ENCODE results near the gene BEST1.

DNA sequence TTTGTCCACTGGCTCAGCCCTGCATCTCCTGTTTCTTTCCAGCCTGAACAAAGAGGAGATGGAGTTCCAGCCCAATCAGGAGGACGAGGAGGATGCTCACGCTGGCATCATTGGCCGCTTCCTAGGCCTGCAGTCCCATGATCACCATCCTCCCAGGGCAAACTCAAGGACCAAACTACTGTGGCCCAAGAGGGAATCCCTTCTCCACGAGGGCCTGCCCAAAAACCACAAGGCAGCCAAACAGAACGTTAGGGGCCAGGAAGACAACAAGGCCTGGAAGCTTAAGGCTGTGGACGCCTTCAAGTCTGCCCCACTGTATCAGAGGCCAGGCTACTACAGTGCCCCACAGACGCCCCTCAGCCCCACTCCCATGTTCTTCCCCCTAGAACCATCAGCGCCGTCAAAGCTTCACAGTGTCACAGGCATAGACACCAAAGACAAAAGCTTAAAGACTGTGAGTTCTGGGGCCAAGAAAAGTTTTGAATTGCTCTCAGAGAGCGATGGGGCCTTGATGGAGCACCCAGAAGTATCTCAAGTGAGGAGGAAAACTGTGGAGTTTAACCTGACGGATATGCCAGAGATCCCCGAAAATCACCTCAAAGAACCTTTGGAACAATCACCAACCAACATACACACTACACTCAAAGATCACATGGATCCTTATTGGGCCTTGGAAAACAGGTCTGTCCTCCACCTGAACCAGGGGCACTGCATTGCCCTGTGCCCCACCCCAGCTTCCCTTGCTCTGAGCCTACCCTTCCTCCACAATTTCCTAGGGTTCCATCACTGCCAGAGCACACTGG is 12.3 kb downstream of the BEST1 start:
- TF ChIP-seq TAF1 (IDR thresholded peaks at IDR 0.05; ENCODE audit: borderline replicate concordance, low read depth, low read length): no peak
- TF ChIP-seq POLR2AphosphoS5 (IDR thresholded peaks at IDR 0.05; ENCODE audit: low read depth, low read length): no peak

All from GM12892 (cell line).